ENCODE data around the gene CMYA5.

GRCh38 chr5:79641414-79641813 is 48.2 kb upstream of the CMYA5 start:
- TF ChIP-seq POLR2A (IDR thresholded peaks at IDR 0.05) = no peak
- TF ChIP-seq, protein P1, sequence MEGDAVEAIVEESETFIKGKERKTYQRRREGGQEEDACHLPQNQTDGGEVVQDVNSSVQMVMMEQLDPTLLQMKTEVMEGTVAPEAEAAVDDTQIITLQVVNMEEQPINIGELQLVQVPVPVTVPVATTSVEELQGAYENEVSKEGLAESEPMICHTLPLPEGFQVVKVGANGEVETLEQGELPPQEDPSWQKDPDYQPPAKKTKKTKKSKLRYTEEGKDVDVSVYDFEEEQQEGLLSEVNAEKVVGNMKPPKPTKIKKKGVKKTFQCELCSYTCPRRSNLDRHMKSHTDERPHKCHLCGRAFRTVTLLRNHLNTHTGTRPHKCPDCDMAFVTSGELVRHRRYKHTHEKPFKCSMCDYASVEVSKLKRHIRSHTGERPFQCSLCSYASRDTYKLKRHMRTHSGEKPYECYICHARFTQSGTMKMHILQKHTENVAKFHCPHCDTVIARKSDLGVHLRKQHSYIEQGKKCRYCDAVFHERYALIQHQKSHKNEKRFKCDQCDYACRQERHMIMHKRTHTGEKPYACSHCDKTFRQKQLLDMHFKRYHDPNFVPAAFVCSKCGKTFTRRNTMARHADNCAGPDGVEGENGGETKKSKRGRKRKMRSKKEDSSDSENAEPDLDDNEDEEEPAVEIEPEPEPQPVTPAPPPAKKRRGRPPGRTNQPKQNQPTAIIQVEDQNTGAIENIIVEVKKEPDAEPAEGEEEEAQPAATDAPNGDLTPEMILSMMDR (IDR thresholded peaks at IDR 0.05) = no peak

All from thyroid gland (tissue), 4 donors.